ENCODE measurements around the gene TOP2A. TPM values are rescaled to one million over a fixed set of nuclear protein-coding genes. Genes with fewer than 3 reads are reported as not detected.

The TOP2A gene
- total RNA-seq, 3 donors from 2014 or later (not counting 1 experiment from before 2014, with no cell fraction given), result 2.0 to 6.4 (median 4.6) TPM

- DNase-seq, result no peak
- H3K27me3 ChIP-seq (ENCODE audit: control insufficient read depth, insufficient read depth, low read length), result no peaks in the 10 kb centered on the region
- 95% methylated on average over 6 of the region's 6 CpGs for WGBS (ENCODE audit: insufficient coverage)
- ATAC-seq, result no peak
- Mint-ChIP-seq H3K27me3 (ENCODE audit: low read depth in 2 of 2) (peaks cover 0 to 8% of the 10 kb centered on the region in 2 donors), H3K36me3 (no peaks in the 10 kb centered on the region), H3K9me3 (no peaks in the 10 kb centered on the region), H3K27ac (no peak overlapping the region), H3K4me3 (no peak overlapping the region), H3K4me1 (peaks cover 11 to 16% of the 10 kb centered on the region in 2 donors)
- H3K27ac ChIP-seq (ENCODE audit: low read length), result no peak overlapping the region
- no peaks in the 10 kb centered on the region for H3K9me3 ChIP-seq (ENCODE audit: control insufficient read depth, insufficient read depth, low read length)
- TF ChIP-seq, protein P1, sequence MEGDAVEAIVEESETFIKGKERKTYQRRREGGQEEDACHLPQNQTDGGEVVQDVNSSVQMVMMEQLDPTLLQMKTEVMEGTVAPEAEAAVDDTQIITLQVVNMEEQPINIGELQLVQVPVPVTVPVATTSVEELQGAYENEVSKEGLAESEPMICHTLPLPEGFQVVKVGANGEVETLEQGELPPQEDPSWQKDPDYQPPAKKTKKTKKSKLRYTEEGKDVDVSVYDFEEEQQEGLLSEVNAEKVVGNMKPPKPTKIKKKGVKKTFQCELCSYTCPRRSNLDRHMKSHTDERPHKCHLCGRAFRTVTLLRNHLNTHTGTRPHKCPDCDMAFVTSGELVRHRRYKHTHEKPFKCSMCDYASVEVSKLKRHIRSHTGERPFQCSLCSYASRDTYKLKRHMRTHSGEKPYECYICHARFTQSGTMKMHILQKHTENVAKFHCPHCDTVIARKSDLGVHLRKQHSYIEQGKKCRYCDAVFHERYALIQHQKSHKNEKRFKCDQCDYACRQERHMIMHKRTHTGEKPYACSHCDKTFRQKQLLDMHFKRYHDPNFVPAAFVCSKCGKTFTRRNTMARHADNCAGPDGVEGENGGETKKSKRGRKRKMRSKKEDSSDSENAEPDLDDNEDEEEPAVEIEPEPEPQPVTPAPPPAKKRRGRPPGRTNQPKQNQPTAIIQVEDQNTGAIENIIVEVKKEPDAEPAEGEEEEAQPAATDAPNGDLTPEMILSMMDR (IDR thresholded peaks at IDR 0.05), result no peak
- no peak overlapping the region for H3K4me3 ChIP-seq (ENCODE audit: low read length)
- peaks cover 6% of the 10 kb centered on the region for H3K36me3 ChIP-seq (ENCODE audit: control insufficient read depth, insufficient read depth, low read length)
- H3K4me1 ChIP-seq (ENCODE audit: control insufficient read depth, insufficient read depth, low read length), result peaks cover 21% of the 10 kb centered on the region
- intact Hi-C loops (cut with micrococcal nuclease), result no loop called here
Observed at GRCh38 chr17:40451420-40451819, 33.7 kb upstream of the TOP2A start.

DNA sequence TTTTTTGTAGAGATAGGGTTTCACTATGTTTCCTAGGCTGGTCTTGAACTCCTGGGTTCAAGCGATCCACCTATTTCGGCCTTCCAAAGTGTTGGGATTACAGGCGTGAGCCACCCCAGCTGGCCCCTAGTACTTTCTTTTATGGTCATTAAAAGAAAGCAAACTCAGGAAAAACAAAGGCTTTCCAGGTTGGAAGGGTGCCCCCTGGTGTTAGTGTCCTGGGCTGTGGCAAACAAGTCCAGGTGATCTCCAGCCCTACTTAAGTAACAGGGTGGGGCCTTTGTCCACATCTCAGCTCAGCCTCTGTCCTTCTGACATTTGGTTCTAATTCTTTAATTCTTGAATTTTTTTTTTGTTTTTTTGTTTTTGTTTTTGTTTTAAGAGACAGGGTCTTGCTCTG, 32.5 kb upstream of the TOP2A start:
- H3K9me3 ChIP-seq (ENCODE audit: control insufficient read depth, insufficient read depth, low read length), result no peaks in the 10 kb centered on the region
- H3K27me3 ChIP-seq (ENCODE audit: control insufficient read depth, insufficient read depth, low read length), result no peaks in the 10 kb centered on the region
- Mint-ChIP-seq H3K27ac (no peak overlapping the region), H3K27me3 (ENCODE audit: low read depth in 2 of 2) (peaks cover 0 to 9% of the 10 kb centered on the region in 2 donors), H3K4me3 (no peak overlapping the region), H3K36me3 (no peaks in the 10 kb centered on the region), H3K4me1 (peaks cover 14 to 21% of the 10 kb centered on the region in 2 donors), H3K9me3 (no peaks in the 10 kb centered on the region)
- peak in 1 of 2 donors; percentile 63 for DNase-seq
- intact Hi-C loops (cut with micrococcal nuclease), result no loop called here
- peaks cover 30% of the 10 kb centered on the region for H3K4me1 ChIP-seq (ENCODE audit: control insufficient read depth, insufficient read depth, low read length)
- H3K36me3 ChIP-seq (ENCODE audit: control insufficient read depth, insufficient read depth, low read length), result peaks cover 3% of the 10 kb centered on the region
- H3K27ac ChIP-seq (ENCODE audit: low read length), result no peak overlapping the region
- no peak for ATAC-seq
- TF ChIP-seq, protein P1 (IDR thresholded peaks at IDR 0.05), result peak; percentile 19
- no peak overlapping the region for H3K4me3 ChIP-seq (ENCODE audit: low read length)
- WGBS (ENCODE audit: insufficient coverage), result 94% methylated on average over 3 of the region's 3 CpGs

GRCh38 chr17:40448639-40449261, 31.1 kb upstream of the TOP2A start:
- TF ChIP-seq, protein P1 (IDR thresholded peaks at IDR 0.05), result no peak
- Mint-ChIP-seq H3K9me3 (no peaks in the 10 kb centered on the region), H3K27ac (no peak overlapping the region), H3K27me3 (ENCODE audit: low read depth in 2 of 2) (peaks cover 0 to 20% of the 10 kb centered on the region in 2 donors), H3K4me1 (peaks cover 27 to 35% of the 10 kb centered on the region in 2 donors), H3K4me3 (no peak overlapping the region), H3K36me3 (no peaks in the 10 kb centered on the region)
- Histone ChIP-seq H3K9me3 (ENCODE audit: control insufficient read depth, insufficient read depth, low read length) (no peaks in the 10 kb centered on the region), H3K27ac (ENCODE audit: low read length) (no peak overlapping the region), H3K4me1 (ENCODE audit: control insufficient read depth, insufficient read depth, low read length) (peaks cover 42% of the 10 kb centered on the region), H3K36me3 (ENCODE audit: control insufficient read depth, insufficient read depth, low read length) (no peaks in the 10 kb centered on the region), H3K27me3 (ENCODE audit: control insufficient read depth, insufficient read depth, low read length) (no peaks in the 10 kb centered on the region), H3K4me3 (ENCODE audit: low read length) (no peak overlapping the region)
- WGBS (ENCODE audit: insufficient coverage), result 56% methylated on average over 6 of the region's 7 CpGs
- DNase-seq (no peak), ATAC-seq (no peak)
- intact Hi-C loops (cut with micrococcal nuclease), result no loop called here

DNA sequence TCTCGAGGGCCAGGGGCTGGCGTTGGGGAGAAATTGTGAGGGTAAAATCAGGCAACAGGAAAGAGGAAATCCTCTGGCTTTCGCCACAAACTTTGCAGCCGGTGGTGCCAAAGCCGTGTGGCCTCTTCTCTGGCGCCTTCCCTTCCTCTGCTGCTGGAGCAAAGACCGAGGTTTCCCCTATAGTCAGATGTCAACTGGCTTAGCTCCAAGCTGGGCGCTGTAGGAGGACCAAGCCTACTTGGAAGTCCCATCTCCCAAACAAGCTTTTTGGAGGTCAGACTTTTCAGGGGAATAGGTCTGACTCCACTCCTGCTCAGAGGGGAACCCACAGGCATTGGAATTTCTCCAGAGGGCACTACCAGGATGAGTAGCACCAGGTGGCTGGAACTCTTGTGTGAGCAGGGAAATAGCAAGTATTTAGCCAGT, 30.5 kb upstream of the TOP2A start:
- Histone ChIP-seq H3K4me1 (ENCODE audit: control insufficient read depth, insufficient read depth, low read length) (peaks cover 42% of the 10 kb centered on the region), H3K27me3 (ENCODE audit: control insufficient read depth, insufficient read depth, low read length) (no peaks in the 10 kb centered on the region), H3K27ac (ENCODE audit: low read length) (no peak overlapping the region), H3K4me3 (ENCODE audit: low read length) (no peak overlapping the region), H3K9me3 (ENCODE audit: control insufficient read depth, insufficient read depth, low read length) (no peaks in the 10 kb centered on the region), H3K36me3 (ENCODE audit: control insufficient read depth, insufficient read depth, low read length) (no peaks in the 10 kb centered on the region)
- Mint-ChIP-seq H3K4me3 (no peak overlapping the region), H3K27me3 (ENCODE audit: low read depth in 2 of 2) (peaks cover 0 to 20% of the 10 kb centered on the region in 2 donors), H3K27ac (no peak overlapping the region), H3K36me3 (no peaks in the 10 kb centered on the region), H3K9me3 (no peaks in the 10 kb centered on the region), H3K4me1 (peaks cover 28 to 37% of the 10 kb centered on the region in 2 donors)
- WGBS (ENCODE audit: insufficient coverage), result 9% methylated on average over 8 of the region's 8 CpGs
- ATAC-seq (no peak), DNase-seq (no peak)
- TF ChIP-seq, protein P1 (IDR thresholded peaks at IDR 0.05), result no peak
- intact Hi-C loops (cut with micrococcal nuclease), result no loop called here

All from natural killer cell (primary cell).